Activated T-cell treated with anti-CD3 and anti-CD28 coated beads, Interleukin-2, amount 50 U/mL, for 4 hours (primary cell): Measurements from ENCODE around the gene CHURC1. TPM values are rescaled to one million over a fixed set of nuclear protein-coding genes. Genes with fewer than 3 reads are reported as not detected.
A peak's percentile ranks its signal among the peaks of the same experiment; 100 is the strongest.

Experiments
- ATAC-seq, 2 donors: fragments of 200-7000 bp; cut with Tn5 transposase; one replicate each; pipeline ENCODE4 v1.10.0; 2021
- DNase-seq: peaks from one replicate; pipeline ENCODE4 v3.0.0-alpha.2; 2020
- H3K27me3 Mint-ChIP-seq: one replicate; pipeline ENCODE4 v1.8.0; 2021; ENCODE audit warnings: low read depth, mixed read lengths
- H3K36me3 Mint-ChIP-seq: one replicate; pipeline ENCODE4 v1.8.0; 2022; ENCODE audit warnings: mixed read lengths; ENCODE audit not compliant: insufficient read depth
- H3K4me1 Mint-ChIP-seq: one replicate; pipeline ENCODE4 v1.8.0; 2021; ENCODE audit warnings: low read depth, mixed read lengths
- H3K4me3 Mint-ChIP-seq: one replicate; pipeline ENCODE4 v1.8.0; 2021; ENCODE audit warnings: mild to moderate bottlenecking, moderate library complexity, mixed read lengths
- H3K9me3 Mint-ChIP-seq: one replicate; pipeline ENCODE4 v1.8.0; 2021; ENCODE audit warnings: mixed read lengths
- total RNA-seq, 3 donors: library from RNA; stranded (reverse); gene quantifications; one replicate each; pipeline ENCODE4 v1.2.1, GENCODE V29; 2021

The CHURC1 gene
- total RNA-seq, 3 donors from 2014 or later, result 48.3 to 55.8 (median 49.3) TPM

DNA sequence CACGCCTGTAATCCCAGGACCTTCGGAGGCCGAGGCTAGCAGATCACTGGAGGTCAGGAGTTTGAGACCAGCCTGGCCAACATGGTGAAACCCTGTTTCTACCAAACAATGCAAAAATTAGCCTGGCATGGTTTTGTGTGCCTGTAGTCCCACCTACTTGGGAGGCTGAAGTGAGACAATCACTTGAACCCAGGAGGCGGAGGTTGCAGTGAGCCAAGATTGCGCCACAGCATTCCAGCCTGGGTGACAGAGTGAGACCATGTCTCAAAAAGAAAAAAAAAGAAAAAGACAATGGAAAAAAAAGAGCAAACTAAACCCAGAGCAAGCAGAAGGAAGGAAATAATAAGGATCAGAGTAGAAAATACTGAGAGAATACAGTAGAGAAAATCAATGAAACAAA is 5.4 kb downstream of the CHURC1 start:
- DNase-seq (no peak), ATAC-seq (no peak)
- H3K27me3 Mint-ChIP-seq, result no peaks in the 10 kb centered on the region
- H3K4me1 Mint-ChIP-seq, result peaks cover 79% of the 10 kb centered on the region
- H3K36me3 Mint-ChIP-seq, result peaks cover 31% of the 10 kb centered on the region
- H3K4me3 Mint-ChIP-seq, result no peak overlapping the region
- no peaks in the 10 kb centered on the region for H3K9me3 Mint-ChIP-seq

DNA sequence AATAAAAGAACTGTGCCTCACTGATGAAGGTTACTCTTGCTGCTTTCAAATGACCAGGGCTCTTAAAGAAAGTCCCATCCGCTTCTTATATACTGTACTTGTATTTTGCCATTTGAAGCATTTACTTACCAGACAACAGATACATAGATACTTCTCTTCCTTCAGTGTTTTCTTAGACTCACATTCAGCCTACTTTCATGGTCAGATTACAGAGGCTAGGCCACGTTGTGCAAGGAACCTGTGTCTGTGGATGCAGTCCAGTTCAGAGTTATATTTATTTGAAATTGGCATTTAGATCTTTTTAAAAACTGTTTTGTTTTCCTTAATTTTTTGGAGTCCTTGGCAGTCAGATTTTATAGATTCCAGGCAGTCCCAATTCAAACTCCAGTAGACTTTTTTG is 6.2 kb downstream of the CHURC1 start:
- H3K9me3 Mint-ChIP-seq, result no peaks in the 10 kb centered on the region
- H3K27me3 Mint-ChIP-seq, result no peaks in the 10 kb centered on the region
- H3K36me3 Mint-ChIP-seq, result peaks cover 33% of the 10 kb centered on the region
- H3K4me3 Mint-ChIP-seq, result no peak overlapping the region
- H3K4me1 Mint-ChIP-seq, result peaks cover 76% of the 10 kb centered on the region
- no peak for DNase-seq
- no peak for ATAC-seq

DNA sequence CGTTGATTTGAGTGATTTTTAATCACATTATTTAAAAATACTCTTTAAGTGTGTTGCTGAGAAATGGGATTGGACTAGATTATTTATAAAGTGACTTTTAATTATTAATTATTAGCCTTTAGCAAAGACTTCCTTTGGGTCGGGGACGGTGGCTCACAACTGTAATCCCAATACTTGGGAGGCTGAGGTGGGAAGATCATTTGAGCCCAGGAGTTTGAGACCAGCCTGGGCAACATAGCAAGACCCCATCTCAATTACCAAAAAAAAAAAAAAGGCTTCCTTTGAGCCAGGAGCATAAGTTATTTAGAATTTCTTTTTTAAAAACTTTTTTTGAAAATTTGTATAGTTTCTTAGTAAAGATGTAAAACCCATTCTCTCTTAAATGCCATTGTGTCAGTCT is 8.8 kb downstream of the CHURC1 start:
- DNase-seq, result no peak
- ATAC-seq, result no peak
- H3K27me3 Mint-ChIP-seq, result no peaks in the 10 kb centered on the region
- peaks cover 31% of the 10 kb centered on the region for H3K36me3 Mint-ChIP-seq
- H3K4me1 Mint-ChIP-seq, result peaks cover 65% of the 10 kb centered on the region
- no peaks in the 10 kb centered on the region for H3K9me3 Mint-ChIP-seq
- H3K4me3 Mint-ChIP-seq, result no peak overlapping the region

DNA sequence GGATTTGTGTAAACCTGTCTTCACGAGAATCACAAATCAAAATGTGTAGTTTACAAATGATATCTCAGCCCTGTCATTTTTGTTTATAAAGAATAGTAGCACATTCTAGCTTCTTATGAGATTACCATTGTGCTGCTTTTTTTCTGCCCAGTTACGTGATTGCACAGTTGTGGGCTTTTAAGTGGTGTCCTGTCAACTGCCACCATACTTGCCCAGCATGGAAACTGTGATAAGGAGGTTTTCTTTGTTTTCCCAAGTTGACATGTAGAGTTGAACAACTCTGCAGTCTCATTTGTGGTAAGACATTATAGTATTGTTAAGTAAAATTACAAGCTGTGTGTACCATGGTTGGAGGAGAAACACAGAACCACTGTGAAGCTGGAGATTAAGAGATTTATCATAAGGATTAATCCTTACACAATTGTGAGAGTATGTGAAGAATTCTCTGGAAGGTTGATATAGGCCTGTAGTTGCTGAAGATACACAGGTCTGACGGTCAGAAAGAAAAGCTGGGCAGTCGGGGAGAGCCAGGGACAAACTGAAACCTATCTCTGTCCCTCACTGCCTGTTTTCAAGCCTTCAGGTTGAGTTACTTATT is 12.2 kb downstream of the CHURC1 start:
- ATAC-seq, result no peak
- Mint-ChIP-seq H3K36me3 (peaks cover 35% of the 10 kb centered on the region), H3K4me3 (no peak overlapping the region), H3K27me3 (no peaks in the 10 kb centered on the region), H3K4me1 (peaks cover 37% of the 10 kb centered on the region), H3K9me3 (no peaks in the 10 kb centered on the region)
- DNase-seq, result no peak

DNA sequence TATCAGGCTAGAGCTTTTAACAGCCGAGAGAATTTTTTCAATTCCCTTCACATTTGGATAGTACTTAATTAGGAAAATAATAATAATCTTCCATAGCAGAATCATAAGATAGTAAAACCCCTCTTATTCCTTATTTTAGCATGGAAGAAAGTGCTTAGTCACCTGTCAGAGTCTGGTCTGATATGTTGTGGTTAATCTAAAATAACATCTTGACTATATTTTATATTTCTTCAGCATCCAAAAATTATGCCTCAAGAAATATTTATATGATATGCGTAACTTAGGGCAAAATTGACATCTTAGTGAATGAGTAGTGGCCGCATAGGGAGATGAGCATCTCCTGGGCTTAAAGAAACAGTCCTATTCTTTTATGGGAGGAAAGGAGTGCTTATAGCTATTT is 12.8 kb downstream of the CHURC1 start:
- ATAC-seq (no peak), DNase-seq (no peak)
- Mint-ChIP-seq H3K27me3 (no peaks in the 10 kb centered on the region), H3K36me3 (peaks cover 33% of the 10 kb centered on the region), H3K9me3 (no peaks in the 10 kb centered on the region), H3K4me3 (no peak overlapping the region), H3K4me1 (peaks cover 33% of the 10 kb centered on the region)

DNA sequence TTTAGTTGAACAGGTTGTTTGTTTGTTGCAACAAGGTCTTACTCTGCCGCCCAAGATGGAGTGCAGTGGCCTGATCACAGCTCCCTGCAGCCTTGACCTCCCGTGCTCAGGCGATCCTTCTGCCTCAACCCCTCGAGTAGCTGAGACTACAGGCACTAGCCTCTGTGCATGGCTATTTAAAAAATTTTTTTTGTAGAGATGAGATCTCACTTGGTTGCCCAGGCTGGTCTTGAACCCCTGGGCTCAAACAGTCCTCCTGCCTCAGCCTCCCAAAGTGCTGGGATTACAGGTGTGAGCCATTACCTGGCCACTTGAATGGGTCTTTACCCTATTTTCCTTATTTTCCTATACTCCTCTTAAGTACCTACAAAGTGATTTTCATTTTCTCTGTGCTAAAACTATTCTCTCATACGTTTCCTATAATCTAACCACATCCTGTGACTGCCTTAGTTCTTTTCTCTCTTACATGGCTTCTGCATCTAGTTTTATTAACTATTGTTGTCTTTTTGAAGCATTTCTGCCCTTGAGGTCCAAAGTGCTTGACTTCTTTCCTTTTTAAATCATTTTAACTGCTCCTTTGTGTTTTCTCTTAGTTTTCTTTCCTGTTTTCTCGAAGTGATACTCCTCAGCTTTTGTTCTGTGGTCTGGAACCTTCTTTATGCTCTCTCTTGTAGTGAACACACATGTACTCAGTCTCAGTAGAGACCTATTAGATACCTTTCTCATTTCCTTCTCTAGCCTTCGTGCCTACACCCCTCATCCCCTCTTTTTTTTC is 14.2 kb downstream of the CHURC1 start:
- H3K4me3 Mint-ChIP-seq, result no peak overlapping the region
- no peaks in the 10 kb centered on the region for H3K9me3 Mint-ChIP-seq
- H3K4me1 Mint-ChIP-seq, result peaks cover 31% of the 10 kb centered on the region
- no peak for DNase-seq
- peak; percentile 62 to 75 for ATAC-seq
- H3K36me3 Mint-ChIP-seq, result peaks cover 46% of the 10 kb centered on the region
- H3K27me3 Mint-ChIP-seq, result no peaks in the 10 kb centered on the region

DNA sequence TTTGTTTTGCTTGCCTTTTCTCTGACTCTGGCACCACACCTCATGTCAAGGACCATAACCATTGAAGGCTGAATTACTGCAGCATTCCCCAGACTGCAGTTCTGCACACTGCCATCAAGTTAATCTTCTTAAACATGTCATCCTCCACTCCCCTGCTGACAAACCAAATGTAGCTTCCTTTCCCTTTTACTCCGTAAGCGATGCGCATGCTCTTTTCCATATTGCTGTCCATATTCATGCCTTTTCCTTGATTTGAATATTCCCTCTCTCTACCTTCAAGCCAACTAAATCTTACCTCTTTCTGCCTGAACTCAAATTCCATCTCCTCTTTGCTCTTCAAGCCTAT is 14.7 kb downstream of the CHURC1 start:
- ATAC-seq (peak in 1 of 2 donors; percentile 40), DNase-seq (no peak)
- H3K9me3 Mint-ChIP-seq, result no peaks in the 10 kb centered on the region
- H3K36me3 Mint-ChIP-seq, result peaks cover 42% of the 10 kb centered on the region
- peaks cover 27% of the 10 kb centered on the region for H3K4me1 Mint-ChIP-seq
- no peak overlapping the region for H3K4me3 Mint-ChIP-seq
- H3K27me3 Mint-ChIP-seq, result no peaks in the 10 kb centered on the region

DNA sequence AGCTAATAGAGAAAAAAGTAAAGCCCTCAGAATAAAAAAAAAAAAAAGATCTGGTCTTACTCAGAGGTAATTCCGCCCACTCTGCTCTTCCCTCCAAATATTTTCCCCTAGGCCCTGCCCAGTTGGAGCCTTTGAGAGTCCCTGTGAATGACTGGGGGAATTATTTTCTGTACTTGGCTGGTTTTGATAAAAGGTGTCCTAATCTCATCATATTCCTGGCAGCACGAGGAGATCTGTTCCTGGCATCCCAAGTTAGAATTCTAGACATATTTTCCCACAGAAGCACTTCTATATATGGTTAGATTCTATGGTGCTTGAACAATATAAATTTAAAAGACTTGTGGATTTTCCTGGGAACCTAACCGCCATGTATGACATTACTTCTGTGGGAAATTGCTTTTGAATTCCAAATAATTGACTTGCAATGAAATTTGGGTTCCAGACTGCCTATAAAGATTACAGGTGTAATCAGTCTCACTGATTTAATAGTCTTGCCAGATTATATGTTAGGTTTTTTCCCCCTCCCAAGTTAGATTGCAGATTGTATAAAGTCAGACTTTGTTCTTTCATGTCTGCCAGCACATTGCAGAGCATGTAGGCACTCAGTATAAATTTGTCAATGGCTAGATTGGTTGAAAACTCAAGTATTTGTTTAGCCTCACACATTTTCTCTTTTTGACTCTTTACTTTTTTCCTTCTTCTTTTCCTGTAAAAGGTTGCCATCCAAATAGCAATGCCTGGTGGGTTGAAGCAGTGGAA is 16.0 kb downstream of the CHURC1 start:
- no peak overlapping the region for H3K4me3 Mint-ChIP-seq
- peaks cover 41% of the 10 kb centered on the region for H3K36me3 Mint-ChIP-seq
- H3K9me3 Mint-ChIP-seq, result no peaks in the 10 kb centered on the region
- H3K4me1 Mint-ChIP-seq, result peaks cover 30% of the 10 kb centered on the region
- ATAC-seq (no peak), DNase-seq (no peak)
- no peaks in the 10 kb centered on the region for H3K27me3 Mint-ChIP-seq

DNA sequence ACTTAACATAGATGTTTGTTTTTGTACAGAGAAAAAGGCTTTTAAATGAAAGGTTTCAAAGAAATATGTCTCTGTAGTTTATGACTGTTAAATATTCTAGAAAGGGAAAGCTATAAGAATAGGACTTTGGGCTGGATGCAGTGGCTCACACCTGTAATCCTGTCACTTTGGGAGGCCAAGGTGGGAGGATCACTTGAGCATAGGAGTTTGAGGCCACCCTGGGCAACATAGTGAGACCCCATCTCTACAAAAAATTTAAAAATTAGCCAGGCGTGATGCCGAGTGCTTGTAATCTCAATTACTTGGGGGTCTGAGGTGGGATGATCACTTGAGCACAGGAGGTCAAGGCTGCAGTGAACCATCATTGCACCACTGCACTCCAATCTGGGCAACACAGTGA is 16.9 kb downstream of the CHURC1 start:
- H3K4me3 Mint-ChIP-seq, result no peak overlapping the region
- H3K27me3 Mint-ChIP-seq, result no peaks in the 10 kb centered on the region
- DNase-seq, result no peak
- ATAC-seq, result no peak
- H3K36me3 Mint-ChIP-seq, result peaks cover 46% of the 10 kb centered on the region
- H3K9me3 Mint-ChIP-seq, result no peaks in the 10 kb centered on the region
- H3K4me1 Mint-ChIP-seq, result peaks cover 37% of the 10 kb centered on the region

DNA sequence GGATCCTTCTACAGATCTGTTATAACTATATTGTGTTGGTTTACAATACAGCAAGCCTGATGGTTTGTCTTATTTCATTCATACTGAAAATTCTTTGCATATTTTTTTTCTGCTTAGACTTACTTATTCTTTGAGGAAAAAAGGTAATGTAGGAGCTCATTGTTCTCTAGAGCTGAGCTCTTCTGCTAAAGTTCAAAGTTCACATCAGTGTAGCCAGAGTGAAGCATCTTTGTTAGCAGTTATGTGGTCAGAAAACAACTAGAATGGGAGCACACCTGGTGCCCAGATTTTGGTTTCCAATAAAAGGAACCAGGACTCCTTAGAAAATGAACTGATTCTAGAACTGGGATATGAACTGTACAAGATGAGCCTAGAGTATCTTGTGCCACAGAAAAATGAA is 18.0 kb downstream of the CHURC1 start:
- DNase-seq, result no peak
- Mint-ChIP-seq H3K27me3 (no peaks in the 10 kb centered on the region), H3K4me1 (peaks cover 39% of the 10 kb centered on the region), H3K4me3 (no peak overlapping the region), H3K9me3 (no peaks in the 10 kb centered on the region), H3K36me3 (peaks cover 39% of the 10 kb centered on the region)
- ATAC-seq, result no peak

DNA sequence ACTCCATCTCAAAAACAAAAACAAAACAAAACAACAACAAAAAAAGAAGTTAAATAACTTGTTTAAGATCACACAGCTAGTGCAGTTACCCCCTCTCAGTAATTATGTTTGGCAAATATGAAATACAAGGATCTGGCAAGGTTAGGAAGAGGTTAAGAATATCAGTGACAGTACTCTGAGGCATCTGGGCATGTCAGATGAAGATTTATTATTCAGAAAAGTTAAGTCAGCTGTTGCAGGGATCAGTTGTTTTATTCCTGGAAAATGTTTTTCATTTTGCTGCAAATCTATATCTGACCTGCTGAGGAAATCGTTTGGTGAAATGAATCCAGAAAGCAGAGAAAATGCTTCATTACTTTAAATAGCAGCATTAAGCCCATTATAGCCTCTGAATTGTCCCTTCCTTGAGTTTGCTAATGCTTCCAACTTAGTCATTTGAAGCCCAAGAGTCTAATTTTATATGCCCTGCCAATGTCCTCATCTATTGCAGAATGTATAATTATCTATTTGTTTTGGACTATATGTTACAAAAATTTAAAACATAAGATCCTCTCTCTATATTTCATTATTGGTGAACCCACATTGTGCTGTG is 20.2 kb downstream of the CHURC1 start:
- no peak for DNase-seq
- peaks cover 51% of the 10 kb centered on the region for H3K36me3 Mint-ChIP-seq
- ATAC-seq, result no peak
- peaks cover 54% of the 10 kb centered on the region for H3K4me1 Mint-ChIP-seq
- no peaks in the 10 kb centered on the region for H3K9me3 Mint-ChIP-seq
- H3K4me3 Mint-ChIP-seq, result no peak overlapping the region
- no peaks in the 10 kb centered on the region for H3K27me3 Mint-ChIP-seq

DNA sequence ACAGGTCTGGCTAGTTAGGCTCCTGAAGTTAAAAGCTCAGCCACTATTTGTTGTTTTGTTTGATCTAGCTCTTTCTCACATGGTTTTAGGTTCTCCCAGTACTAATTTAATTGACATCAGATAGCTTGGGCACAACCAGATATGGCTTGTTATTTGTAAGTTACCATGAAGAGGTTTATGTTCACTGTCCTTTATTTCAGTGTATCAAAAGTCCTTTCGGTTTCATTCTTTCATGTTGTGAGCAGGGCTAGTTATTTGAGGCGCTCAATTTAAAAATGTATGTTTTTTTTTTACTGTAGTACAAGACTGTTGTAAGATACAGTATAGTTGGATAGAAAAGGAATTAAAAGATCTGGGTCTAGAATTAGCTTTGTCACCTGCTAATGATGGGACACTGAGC is 21.3 kb downstream of the CHURC1 start:
- Mint-ChIP-seq H3K27me3 (no peaks in the 10 kb centered on the region), H3K4me1 (peaks cover 61% of the 10 kb centered on the region), H3K36me3 (peaks cover 55% of the 10 kb centered on the region), H3K9me3 (no peaks in the 10 kb centered on the region), H3K4me3 (peak overlapping the region; percentile 38)
- ATAC-seq, result no peak
- no peak for DNase-seq

DNA sequence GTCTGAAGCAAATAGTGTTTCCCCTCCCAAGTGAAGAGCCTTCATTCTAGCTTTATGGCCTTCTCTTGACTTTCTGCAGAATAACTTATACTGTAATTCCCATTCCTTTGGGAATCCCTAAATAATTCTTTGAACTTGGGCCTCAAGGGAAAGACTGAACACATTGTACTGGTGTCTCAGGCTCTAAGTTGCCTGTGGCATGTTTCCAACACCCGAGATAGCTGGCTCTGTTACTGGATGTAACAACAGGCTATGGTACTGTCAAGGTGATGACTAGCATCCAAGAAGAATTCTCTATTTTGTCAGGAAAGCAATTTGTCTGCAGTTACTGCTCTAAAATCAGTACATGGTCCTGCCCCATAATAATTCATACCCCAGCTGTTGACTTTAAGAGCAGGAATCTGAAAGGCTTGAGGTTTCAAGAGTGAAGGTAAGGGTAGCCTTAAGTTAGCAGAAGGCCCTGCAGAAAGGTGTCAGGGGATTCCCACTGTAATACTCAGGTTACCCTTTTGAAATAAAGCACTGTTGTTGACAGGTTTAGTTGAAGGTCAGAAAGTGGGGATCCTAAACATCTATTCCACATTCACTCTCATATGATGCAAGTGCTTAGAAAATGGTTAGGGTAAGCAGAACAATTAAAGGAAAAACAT is 23.0 kb downstream of the CHURC1 start:
- peaks cover 48% of the 10 kb centered on the region for H3K36me3 Mint-ChIP-seq
- H3K27me3 Mint-ChIP-seq, result no peaks in the 10 kb centered on the region
- no peak overlapping the region for H3K4me3 Mint-ChIP-seq
- DNase-seq, result no peak
- H3K4me1 Mint-ChIP-seq, result peaks cover 65% of the 10 kb centered on the region
- no peak for ATAC-seq
- H3K9me3 Mint-ChIP-seq, result no peaks in the 10 kb centered on the region

DNA sequence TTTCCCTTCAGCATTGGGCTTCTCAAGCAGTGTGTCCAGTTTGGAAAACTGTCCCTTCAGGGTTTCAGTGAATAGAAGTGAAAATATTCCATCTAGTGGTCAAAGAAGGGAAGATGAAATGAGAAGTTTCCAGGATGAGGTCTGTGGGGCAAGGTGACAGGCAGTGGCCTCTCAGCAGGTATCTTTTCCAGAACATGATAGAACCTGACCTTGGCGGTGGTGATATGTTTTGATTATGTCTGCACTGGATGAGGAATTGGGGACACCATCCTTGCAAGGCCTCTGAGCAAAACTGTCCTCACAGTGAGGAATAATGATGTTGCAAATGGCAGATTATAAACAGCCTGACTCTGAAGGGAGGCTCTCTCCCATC is 23.6 kb downstream of the CHURC1 start:
- Mint-ChIP-seq H3K27me3 (no peaks in the 10 kb centered on the region), H3K9me3 (no peaks in the 10 kb centered on the region), H3K36me3 (peaks cover 43% of the 10 kb centered on the region), H3K4me1 (peaks cover 63% of the 10 kb centered on the region), H3K4me3 (no peak overlapping the region)
- ATAC-seq (no peak), DNase-seq (no peak)
